OCI-LY7 (cell line): ENCODE results near the gene MFAP2.

Experiments used
- EZH2phosphoT487 ChIP-seq: fragments of 200-600 bp; sonication (generic); IDR thresholded peaks from 2 replicates; pipeline ENCODE4 v1.6.1; 2018; ENCODE audit warnings: low read depth, borderline replicate concordance, mild to moderate bottlenecking, mixed run types, antibody characterized with exemption, low read length, moderate library complexity, mixed read lengths
- TF ChIP-seq, protein P1 (sequence below): fragments of 200-600 bp; sonication (generic); conservative IDR thresholded peaks from 2 replicates; pipeline ENCODE4 v1.5.1; 2014; ENCODE audit warnings: mild to moderate bottlenecking, antibody characterized with exemption, low read length, moderate library complexity, mixed read lengths

- TF ChIP-seq, protein P1, sequence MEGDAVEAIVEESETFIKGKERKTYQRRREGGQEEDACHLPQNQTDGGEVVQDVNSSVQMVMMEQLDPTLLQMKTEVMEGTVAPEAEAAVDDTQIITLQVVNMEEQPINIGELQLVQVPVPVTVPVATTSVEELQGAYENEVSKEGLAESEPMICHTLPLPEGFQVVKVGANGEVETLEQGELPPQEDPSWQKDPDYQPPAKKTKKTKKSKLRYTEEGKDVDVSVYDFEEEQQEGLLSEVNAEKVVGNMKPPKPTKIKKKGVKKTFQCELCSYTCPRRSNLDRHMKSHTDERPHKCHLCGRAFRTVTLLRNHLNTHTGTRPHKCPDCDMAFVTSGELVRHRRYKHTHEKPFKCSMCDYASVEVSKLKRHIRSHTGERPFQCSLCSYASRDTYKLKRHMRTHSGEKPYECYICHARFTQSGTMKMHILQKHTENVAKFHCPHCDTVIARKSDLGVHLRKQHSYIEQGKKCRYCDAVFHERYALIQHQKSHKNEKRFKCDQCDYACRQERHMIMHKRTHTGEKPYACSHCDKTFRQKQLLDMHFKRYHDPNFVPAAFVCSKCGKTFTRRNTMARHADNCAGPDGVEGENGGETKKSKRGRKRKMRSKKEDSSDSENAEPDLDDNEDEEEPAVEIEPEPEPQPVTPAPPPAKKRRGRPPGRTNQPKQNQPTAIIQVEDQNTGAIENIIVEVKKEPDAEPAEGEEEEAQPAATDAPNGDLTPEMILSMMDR: no peak
- no peak for TF ChIP-seq EZH2phosphoT487
Observed at GRCh38 chr1:16980473-16981268, at the start of gene MFAP2.
